Measurements from ENCODE around the gene SPO11. TPM values are rescaled to one million over a fixed set of nuclear protein-coding genes. Genes with fewer than 3 reads are reported as not detected.
A peak's percentile ranks its signal among the peaks of the same experiment; 100 is the strongest.

Gene SPO11
- total and polyA plus RNA-seq, 10 of the 15 experiments (the other 5 are each of a cell fraction or from before 2014, with no cell fraction given): not detected

GRCh38 chr20:57323034-57323433, 6.6 kb upstream of the SPO11 start:
- Histone ChIP-seq H3K36me3 (ENCODE audit: control insufficient read depth in 2 of 2, insufficient read depth in 2 of 2, low read length in 1 of 2) (no peaks in the 10 kb centered on the region), H2AFZ (ENCODE audit: control insufficient read depth, low read depth, low read length) (no peak overlapping the region), H4K20me1 (ENCODE audit: control insufficient read depth, insufficient read depth) (no peaks in the 10 kb centered on the region), H3K4me1 (ENCODE audit: control insufficient read depth, insufficient read depth, low read length) (no peaks in the 10 kb centered on the region), H3K27ac (ENCODE audit: control insufficient read depth, insufficient read depth) (no peak overlapping the region), H3K27me3 (replicated peaks in 1 of 2; ENCODE audit: control insufficient read depth in 2 of 2, insufficient read depth in 2 of 2, low read length in 1 of 2) (peaks cover 2 to 3% of the 10 kb centered on the region in 2 experiments), H3K79me2 (ENCODE audit: control insufficient read depth, insufficient read depth, low read length) (no peaks in the 10 kb centered on the region), H3K4me2 (ENCODE audit: control insufficient read depth, insufficient read depth) (no peak overlapping the region), H3K4me3 (no peak overlapping the region), H3K9me3 (replicated peaks; ENCODE audit: control insufficient read depth, insufficient read depth, low read length) (no peaks in the 10 kb centered on the region), H3K9ac (ENCODE audit: control insufficient read depth, insufficient read depth, low read length) (no peak overlapping the region)
- TF ChIP-seq EGR1 (IDR thresholded peaks at IDR 0.05; ENCODE audit: borderline replicate concordance in 1 of 2, low read depth in 2 of 2, low read length in 2 of 2) (no peak), MTA2 (IDR thresholded peaks at IDR 0.05; ENCODE audit: low read depth) (peak; percentile 20; the same call in 1 of the 2 replicates), BCL11A (IDR thresholded peaks at IDR 0.05; ENCODE audit: low read depth, low read length) (peak; percentile 30; the same call in 1 of the 2 replicates), FOXM1 (IDR thresholded peaks at IDR 0.05; ENCODE audit: low read depth, low read length) (no peak), MEF2B (IDR thresholded peaks at IDR 0.05; ENCODE audit: partially characterized antibody, poor library complexity, severe bottlenecking) (peak; percentile 72)
- ATAC-seq (peak; percentile 76), DNase-seq (ENCODE audit: low read depth, low spot score) (no peak), FAIRE-seq (no peak)
- WGBS (ENCODE audit: insufficient coverage, insufficient replicate concordance, low lambda C conversion rate, missing lambda C conversion rate): 0% methylated on average over 6 of the region's 6 CpGs
- ChIA-PET SMC1A (ENCODE audit: uncharacterized antibody, unreplicated experiment) (interaction anchor here (0.8 to 1.2 kb wide), 2 partner anchors 9 to 149 kb away, joined by 3 to 4 read pairs; no protein-coding TSS in a partner anchor), RAD21 (ENCODE audit: unreplicated experiment) (no interaction called here), CTCF (interaction anchor here (2.9 kb wide), 1 partner anchor 9 kb away, joined by 8 read pairs; no protein-coding TSS in a partner anchor), POLR2A (no interaction called here)
- no TSS peak for BruUV-seq (replicated peaks)
- in situ Hi-C loops (cut with MboI): no loop called here
- intact Hi-C loops (cut with micrococcal nuclease; ENCODE audit: unreplicated experiment): no loop called here

- Histone ChIP-seq H3K9me3 (replicated peaks; ENCODE audit: control insufficient read depth, insufficient read depth, low read length) (no peaks in the 10 kb centered on the region), H3K79me2 (ENCODE audit: control insufficient read depth, insufficient read depth, low read length) (no peaks in the 10 kb centered on the region), H3K4me3 (no peak overlapping the region), H3K27ac (ENCODE audit: control insufficient read depth, insufficient read depth) (no peak overlapping the region), H3K27me3 (replicated peaks in 1 of 2; ENCODE audit: control insufficient read depth in 2 of 2, insufficient read depth in 2 of 2, low read length in 1 of 2) (peaks cover 2 to 3% of the 10 kb centered on the region in 2 experiments; a peak in 3 of 4 replicates), H4K20me1 (ENCODE audit: control insufficient read depth, insufficient read depth) (no peaks in the 10 kb centered on the region), H3K36me3 (ENCODE audit: control insufficient read depth in 2 of 2, insufficient read depth in 2 of 2, low read length in 1 of 2) (no peaks in the 10 kb centered on the region), H3K4me1 (ENCODE audit: control insufficient read depth, insufficient read depth, low read length) (no peaks in the 10 kb centered on the region), H3K9ac (ENCODE audit: control insufficient read depth, insufficient read depth, low read length) (no peak overlapping the region), H2AFZ (ENCODE audit: control insufficient read depth, low read depth, low read length) (no peak overlapping the region), H3K4me2 (ENCODE audit: control insufficient read depth, insufficient read depth) (no peak overlapping the region)
- BruUV-seq (replicated peaks): no TSS peak
- ChIA-PET CTCF (no interaction called here), POLR2A (no interaction called here), SMC1A (ENCODE audit: uncharacterized antibody, unreplicated experiment) (interaction anchor here (1.5 kb wide), 1 partner anchor 10 kb away, joined by 3 read pairs; no protein-coding TSS in a partner anchor), RAD21 (ENCODE audit: unreplicated experiment) (no interaction called here)
- intact Hi-C loops (cut with micrococcal nuclease; ENCODE audit: unreplicated experiment) (no loop called here), in situ Hi-C loops (cut with MboI) (no loop called here)
- 34% methylated on average over 12 of the region's 12 CpGs for WGBS (ENCODE audit: insufficient coverage, insufficient replicate concordance, low lambda C conversion rate, missing lambda C conversion rate)
- FAIRE-seq (no peak), ATAC-seq (no peak), DNase-seq (ENCODE audit: low read depth, low spot score) (no peak)
- TF ChIP-seq MYB (IDR thresholded peaks at IDR 0.05; ENCODE audit: borderline replicate concordance, low read depth, low read length): no peak
- TF ChIP-seq EP300 (IDR thresholded peaks at IDR 0.05; ENCODE audit: borderline replicate concordance in 1 of 2, control insufficient read depth in 1 of 2, low read depth in 2 of 2, low read length in 2 of 2): no peak
- TF ChIP-seq KAT2A (conservative IDR thresholded peaks at IDR 0.05; ENCODE audit: control insufficient read depth, low read depth, low read length): no peak
- no peak for TF ChIP-seq POLR2A (IDR thresholded peaks at IDR 0.05; ENCODE audit: low read depth, low read length)
- no peak for TF ChIP-seq WRNIP1 (IDR thresholded peaks at IDR 0.05; ENCODE audit: borderline replicate concordance, low read depth, low read length)
- no peak for TF ChIP-seq HDGF (IDR thresholded peaks at IDR 0.05)
- TF ChIP-seq RELB (IDR thresholded peaks at IDR 0.05; ENCODE audit: low read depth): no peak
- TF ChIP-seq E4F1 (IDR thresholded peaks at IDR 0.05; ENCODE audit: borderline replicate concordance, partially characterized antibody): no peak
Observed at GRCh38 chr20:57325632-57326356, 3.8 kb upstream of the SPO11 start.

Measured in GM12878 (cell line).